Erythroblast (primary cell): ENCODE data around the gene PEMT.

ENCODE experiments used
- GATA1 ChIP-seq: IDR thresholded peaks from 2 replicates; pipeline ENCODE4 v1.6.1; 2011; ENCODE audit warnings: low read depth, mild to moderate bottlenecking, control low read depth, low read length, moderate library complexity
- POLR2A ChIP-seq: IDR thresholded peaks from 2 replicates; pipeline ENCODE4 v1.6.1; 2011; ENCODE audit warnings: mild to moderate bottlenecking, low read length

DNA sequence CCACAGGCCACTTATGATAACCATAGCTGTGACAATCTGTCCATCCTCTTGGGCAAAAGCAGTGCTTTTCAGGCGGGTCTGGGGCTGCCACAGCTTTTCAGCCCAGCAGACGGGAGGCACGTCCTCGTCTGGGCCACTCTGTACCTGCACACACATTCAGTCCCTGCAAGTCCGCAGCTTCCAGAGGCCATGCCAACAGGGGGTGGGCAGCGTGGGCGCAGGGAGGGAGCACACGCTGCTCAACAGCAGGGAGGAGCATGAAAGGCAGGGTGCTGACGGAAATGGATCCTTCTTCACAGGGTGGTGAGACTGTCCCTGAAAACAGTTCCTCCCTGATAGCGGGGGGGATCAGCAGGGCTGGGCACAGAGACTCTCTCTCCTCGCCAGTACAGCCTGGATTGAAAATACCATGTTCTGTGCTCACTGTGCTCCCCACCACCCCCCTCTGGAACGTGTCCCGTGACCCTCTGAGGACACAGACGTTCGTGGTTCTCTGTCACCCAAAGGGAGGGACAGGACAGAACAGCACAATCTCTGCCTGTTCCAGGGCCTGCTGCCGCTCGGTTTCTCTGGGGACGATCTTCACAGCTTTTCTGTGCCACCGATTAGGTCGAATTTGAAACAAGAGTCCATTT, 41.7 kb downstream of the PEMT start:
- TF ChIP-seq POLR2A (no peak), GATA1 (no peak)
